Suprapubic skin (tissue), 4 donors: Measurements from ENCODE around the gene DGKZ. TPM values are rescaled to one million over a fixed set of nuclear protein-coding genes. Genes with fewer than 3 reads are reported as not detected.
A peak's percentile ranks its signal among the peaks of the same experiment; 100 is the strongest.

Experiments
- DNase-seq, 2 donors: peaks; one replicate each; pipeline ENCODE4 v3.0.0-alpha.2; 2019; ENCODE audit warnings: low spot score in 2 of 2
- H3K27ac ChIP-seq: fragments of 200-600 bp; sonication (generic); one replicate; pipeline ENCODE4 v1.5.1; 2019
- H3K27me3 ChIP-seq: fragments of 200-600 bp; sonication (generic); one replicate; pipeline ENCODE4 v1.5.1; 2019
- H3K36me3 ChIP-seq: fragments of 200-600 bp; sonication (generic); one replicate; pipeline ENCODE4 v1.5.1; 2019
- H3K4me1 ChIP-seq: fragments of 200-600 bp; sonication (generic); one replicate; pipeline ENCODE4 v1.5.1; 2019
- H3K4me3 ChIP-seq: fragments of 200-600 bp; sonication (generic); one replicate; pipeline ENCODE4 v1.5.1; 2019; ENCODE audit warnings: mild to moderate bottlenecking
- H3K9me3 ChIP-seq: fragments of 200-600 bp; sonication (generic); one replicate; pipeline ENCODE4 v1.5.1; 2019
- CTCF ChIP-seq, 2 donors: fragments of 200-600 bp in 1 of 2; fragments of 450-650 bp in 1 of 2; sonication (generic) in 1 of 2; IDR thresholded peaks; one replicate each; pipeline ENCODE4 v1.5.1; 2016 to 2019; ENCODE audit warnings: antibody characterized with exemption in 2 of 2, mild to moderate bottlenecking in 1 of 2, moderate library complexity in 1 of 2
- EP300 ChIP-seq: sonication (generic); formaldehyde crosslinking; IDR thresholded peaks from one replicate; pipeline ENCODE4 v1.6.1; 2017; ENCODE audit warnings: antibody characterized with exemption
- POLR2A ChIP-seq, 2 donors: fragments of 450-650 bp; IDR thresholded peaks; one replicate each; pipeline ENCODE4 v1.6.1; 2017; ENCODE audit warnings: antibody characterized with exemption in 2 of 2, mild to moderate bottlenecking in 2 of 2, moderate library complexity in 2 of 2
- POLR2AphosphoS5 ChIP-seq, 3 donors: sonication (generic); formaldehyde crosslinking; IDR thresholded peaks; one replicate each; pipeline ENCODE4 v1.6.1; 2017; ENCODE audit warnings: antibody characterized with exemption in 3 of 3
- WGBS: methylation state at CpG from one replicate; pipeline ENCODE4 v1.1.5; 2018; 5-methylcytosine and 5-hydroxymethylcytosine counted together
- total RNA-seq, 4 donors: library from RNA; depleted of rRNA; stranded (reverse); fragments of >200 nt; gene quantifications; one replicate each; pipeline ENCODE4 v1.1.0, GENCODE V29; 2016

DGKZ gene
- total RNA-seq, 4 donors from 2014 or later = 60.5 to 91.0 (median 73.4) TPM

GRCh38 chr11:46391186-46391577, 43.9 kb downstream of the DGKZ start:
- Histone ChIP-seq H3K36me3 (no peaks in the 10 kb centered on the region), H3K4me3 (peak overlapping the region; percentile 54), H3K4me1 (peaks cover 46% of the 10 kb centered on the region), H3K9me3 (no peaks in the 10 kb centered on the region), H3K27ac (no peak overlapping the region), H3K27me3 (peaks cover 60% of the 10 kb centered on the region)
- no peak for TF ChIP-seq EP300
- no peak for TF ChIP-seq CTCF (IDR thresholded peaks at IDR 0.05)
- no peak for TF ChIP-seq POLR2AphosphoS5 (IDR thresholded peaks at IDR 0.05)
- no peak for TF ChIP-seq POLR2A (IDR thresholded peaks at IDR 0.05)
- 0% methylated on average over 16 of the region's 31 CpGs for WGBS
- no peak for DNase-seq

- H3K36me3 ChIP-seq = peaks cover 5% of the 10 kb centered on the region
- under 1% methylated on average over 18 of the region's 123 CpGs for WGBS
- DNase-seq = no peak
- no peak for TF ChIP-seq POLR2A (IDR thresholded peaks at IDR 0.05)
- no peak for TF ChIP-seq POLR2AphosphoS5 (IDR thresholded peaks at IDR 0.05)
- TF ChIP-seq EP300 = no peak
- TF ChIP-seq CTCF (IDR thresholded peaks at IDR 0.05) = no peak
- H3K27ac ChIP-seq = no peak within 1 kb of the TSS
- peaks cover 46% of the 10 kb centered on the region for H3K4me1 ChIP-seq
- peak within 1 kb of the TSS; percentile 54 for H3K4me3 ChIP-seq
- no peaks in the 10 kb centered on the region for H3K9me3 ChIP-seq
- H3K27me3 ChIP-seq = peaks cover 57% of the 10 kb centered on the region
These were observed 44.5 kb downstream of the DGKZ start, which contains the start of gene CHRM4 for GRCh38 chr11:46391578-46392420. CHRM4 (minus strand) TSS chr11:46391776; CDS start chr11:46386557, 5,219 bp downstream.

GRCh38 chr11:46392421-46393230, 45.4 kb downstream of the DGKZ start:
- 13% methylated on average over 7 of the region's 71 CpGs for WGBS
- Histone ChIP-seq H3K9me3 (no peaks in the 10 kb centered on the region), H3K27ac (no peak overlapping the region), H3K36me3 (peaks cover 14% of the 10 kb centered on the region), H3K4me1 (peaks cover 45% of the 10 kb centered on the region), H3K4me3 (peak overlapping the region; percentile 54), H3K27me3 (peaks cover 49% of the 10 kb centered on the region)
- TF ChIP-seq CTCF (IDR thresholded peaks at IDR 0.05) = no peak
- TF ChIP-seq POLR2A (IDR thresholded peaks at IDR 0.05) = no peak
- no peak for TF ChIP-seq EP300
- TF ChIP-seq POLR2AphosphoS5 (IDR thresholded peaks at IDR 0.05) = peak in 1 of 3 donors; percentile 22
- peak in 1 of 2 donors; percentile 92 for DNase-seq

GRCh38 chr11:46393231-46393616, 46.0 kb downstream of the DGKZ start:
- Histone ChIP-seq H3K27me3 (peaks cover 43% of the 10 kb centered on the region), H3K4me3 (peak overlapping the region; percentile 54), H3K9me3 (no peaks in the 10 kb centered on the region), H3K36me3 (peaks cover 20% of the 10 kb centered on the region), H3K4me1 (peaks cover 43% of the 10 kb centered on the region), H3K27ac (no peak overlapping the region)
- no peak for TF ChIP-seq CTCF (IDR thresholded peaks at IDR 0.05)
- TF ChIP-seq POLR2AphosphoS5 (IDR thresholded peaks at IDR 0.05) = no peak
- no peak for TF ChIP-seq POLR2A (IDR thresholded peaks at IDR 0.05)
- no peak for TF ChIP-seq EP300
- DNase-seq = no peak
- WGBS = 60% methylated on average over 4 of the region's 4 CpGs

- 80% methylated on average over 4 of the region's 4 CpGs for WGBS
- no peaks in the 10 kb centered on the region for H3K9me3 ChIP-seq
- peaks cover 43% of the 10 kb centered on the region for H3K4me1 ChIP-seq
- no peak overlapping the region for H3K27ac ChIP-seq
- no peak for TF ChIP-seq POLR2AphosphoS5 (IDR thresholded peaks at IDR 0.05)
- TF ChIP-seq EP300 = no peak
- TF ChIP-seq POLR2A (IDR thresholded peaks at IDR 0.05) = no peak
- TF ChIP-seq CTCF (IDR thresholded peaks at IDR 0.05) = no peak
- DNase-seq = no peak
- H3K4me3 ChIP-seq = no peak overlapping the region
- H3K36me3 ChIP-seq = peaks cover 25% of the 10 kb centered on the region
- peaks cover 38% of the 10 kb centered on the region for H3K27me3 ChIP-seq
These were observed 46.5 kb downstream of the DGKZ start for GRCh38 chr11:46393759-46394158.
